SH-SY5Y (cell line): ENCODE data around the gene PRRX2.

Experiments used
- GATA2 ChIP-seq: IDR thresholded peaks from 2 replicates; pipeline ENCODE4 v1.6.1; 2011; ENCODE audit warnings: mild to moderate bottlenecking, low read depth, low read length
- GATA3 ChIP-seq: IDR thresholded peaks from 2 replicates; pipeline ENCODE4 v1.6.1; 2011; ENCODE audit warnings: low read depth, mild to moderate bottlenecking, low read length, moderate library complexity

The PRRX2 gene

GRCh38 chr9:129631674-129632129 is 33.7 kb upstream of the PRRX2 start:
- no peak for TF ChIP-seq GATA2
- TF ChIP-seq GATA3, result no peak

- no peak for TF ChIP-seq GATA2
- no peak for TF ChIP-seq GATA3
Measured at GRCh38 chr9:129632460-129632859, 33.0 kb upstream of the PRRX2 start.

GRCh38 chr9:129633207-129633606 is 32.2 kb upstream of the PRRX2 start:
- TF ChIP-seq GATA3, result no peak
- no peak for TF ChIP-seq GATA2

GRCh38 chr9:129633848-129634247 is 31.6 kb upstream of the PRRX2 start:
- TF ChIP-seq GATA3 (no peak), GATA2 (no peak)

- TF ChIP-seq GATA3, result no peak
- no peak for TF ChIP-seq GATA2
Measured at GRCh38 chr9:129635099-129636065, 30.1 kb upstream of the PRRX2 start.

- TF ChIP-seq GATA3 (no peak), GATA2 (no peak)
Measured at GRCh38 chr9:129637102-129637501, 28.3 kb upstream of the PRRX2 start.

GRCh38 chr9:129637673-129638439 is 27.6 kb upstream of the PRRX2 start:
- TF ChIP-seq GATA3 (no peak), GATA2 (no peak)

- no peak for TF ChIP-seq GATA3
- no peak for TF ChIP-seq GATA2
Measured at GRCh38 chr9:129639034-129639630, 26.3 kb upstream of the PRRX2 start.

GRCh38 chr9:129639756-129640085 is 25.7 kb upstream of the PRRX2 start:
- no peak for TF ChIP-seq GATA3
- TF ChIP-seq GATA2, result no peak

GRCh38 chr9:129640086-129640870 is 25.2 kb upstream of the PRRX2 start:
- TF ChIP-seq GATA3, result no peak
- no peak for TF ChIP-seq GATA2

- TF ChIP-seq GATA3 (no peak), GATA2 (no peak)
Measured at GRCh38 chr9:129640871-129641749, 24.3 kb upstream of the PRRX2 start.

GRCh38 chr9:129641750-129642585 is 23.5 kb upstream of the PRRX2 start, which contains the start of gene ASB6:
ASB6 (minus strand) TSS chr9:129642151; CDS start chr9:129641999, 152 bp downstream.
- no peak for TF ChIP-seq GATA3
- no peak for TF ChIP-seq GATA2
